ENCODE data around the gene SIPA1L2.

- TF ChIP-seq CTCF (IDR thresholded peaks at IDR 0.05) (no peak), POLR2A (IDR thresholded peaks at IDR 0.05) (no peak), EP300 (IDR thresholded peaks at IDR 0.05) (no peak), POLR2AphosphoS5 (IDR thresholded peaks at IDR 0.05) (no peak)
These were observed 42.6 kb downstream of the SIPA1L2 start for GRCh38 chr1:232587141-232588008.

Data from suprapubic skin (tissue), 4 donors.